ENCODE data around the gene RBFOX2.

RBFOX2 gene

GRCh38 chr22:35956850-35957249, 71.8 kb downstream of the RBFOX2 start:
- TF ChIP-seq POLR2AphosphoS5 (IDR thresholded peaks at IDR 0.05; ENCODE audit: low read depth, low read length) = no peak
- TF ChIP-seq REST (IDR thresholded peaks at IDR 0.05; ENCODE audit: insufficient read depth in 1 of 2, low read depth in 2 of 2, low read length in 2 of 2) = no peak
- TF ChIP-seq TAF1 (IDR thresholded peaks at IDR 0.05; ENCODE audit: borderline replicate concordance, insufficient read depth, low read length) = no peak
- TF ChIP-seq SIN3A (IDR thresholded peaks at IDR 0.05; ENCODE audit: borderline replicate concordance, insufficient read depth, low read length) = no peak
- TF ChIP-seq FOXP2 (optimal IDR thresholded peaks at IDR 0.05; ENCODE audit: borderline replicate concordance, extremely low read depth, extremely low read length, insufficient read depth) = no peak

- TF ChIP-seq REST (IDR thresholded peaks at IDR 0.05; ENCODE audit: insufficient read depth in 1 of 2, low read depth in 2 of 2, low read length in 2 of 2) = no peak
- TF ChIP-seq POLR2AphosphoS5 (IDR thresholded peaks at IDR 0.05; ENCODE audit: low read depth, low read length) = no peak
- TF ChIP-seq FOXP2 (optimal IDR thresholded peaks at IDR 0.05; ENCODE audit: borderline replicate concordance, extremely low read depth, extremely low read length, insufficient read depth) = no peak
- no peak for TF ChIP-seq TAF1 (IDR thresholded peaks at IDR 0.05; ENCODE audit: borderline replicate concordance, insufficient read depth, low read length)
- no peak for TF ChIP-seq SIN3A (IDR thresholded peaks at IDR 0.05; ENCODE audit: borderline replicate concordance, insufficient read depth, low read length)
Observed at GRCh38 chr22:35955546-35955945, 73.1 kb downstream of the RBFOX2 start.

GRCh38 chr22:35952576-35952975, 76.0 kb downstream of the RBFOX2 start:
- TF ChIP-seq TAF1 (IDR thresholded peaks at IDR 0.05; ENCODE audit: borderline replicate concordance, insufficient read depth, low read length) (no peak), SIN3A (IDR thresholded peaks at IDR 0.05; ENCODE audit: borderline replicate concordance, insufficient read depth, low read length) (no peak), FOXP2 (optimal IDR thresholded peaks at IDR 0.05; ENCODE audit: borderline replicate concordance, extremely low read depth, extremely low read length, insufficient read depth) (no peak), REST (IDR thresholded peaks at IDR 0.05; ENCODE audit: insufficient read depth in 1 of 2, low read depth in 2 of 2, low read length in 2 of 2) (no peak), POLR2AphosphoS5 (IDR thresholded peaks at IDR 0.05; ENCODE audit: low read depth, low read length) (no peak)

- TF ChIP-seq TAF1 (IDR thresholded peaks at IDR 0.05; ENCODE audit: borderline replicate concordance, insufficient read depth, low read length) = no peak
- TF ChIP-seq FOXP2 (optimal IDR thresholded peaks at IDR 0.05; ENCODE audit: borderline replicate concordance, extremely low read depth, extremely low read length, insufficient read depth) = no peak
- no peak for TF ChIP-seq SIN3A (IDR thresholded peaks at IDR 0.05; ENCODE audit: borderline replicate concordance, insufficient read depth, low read length)
- TF ChIP-seq POLR2AphosphoS5 (IDR thresholded peaks at IDR 0.05; ENCODE audit: low read depth, low read length) = no peak
- peak; percentile 76 to 89 for TF ChIP-seq REST (IDR thresholded peaks at IDR 0.05; ENCODE audit: insufficient read depth in 1 of 2, low read depth in 2 of 2, low read length in 2 of 2)
Observed at GRCh38 chr22:35950262-35950661, 78.4 kb downstream of the RBFOX2 start.

GRCh38 chr22:35949243-35949642, 79.4 kb downstream of the RBFOX2 start:
- TF ChIP-seq REST (IDR thresholded peaks at IDR 0.05; ENCODE audit: insufficient read depth in 1 of 2, low read depth in 2 of 2, low read length in 2 of 2) = no peak
- no peak for TF ChIP-seq POLR2AphosphoS5 (IDR thresholded peaks at IDR 0.05; ENCODE audit: low read depth, low read length)
- TF ChIP-seq TAF1 (IDR thresholded peaks at IDR 0.05; ENCODE audit: borderline replicate concordance, insufficient read depth, low read length) = no peak
- TF ChIP-seq SIN3A (IDR thresholded peaks at IDR 0.05; ENCODE audit: borderline replicate concordance, insufficient read depth, low read length) = no peak
- TF ChIP-seq FOXP2 (optimal IDR thresholded peaks at IDR 0.05; ENCODE audit: borderline replicate concordance, extremely low read depth, extremely low read length, insufficient read depth) = no peak
